ENCODE data around the gene LHX1.

The LHX1 gene

DNA sequence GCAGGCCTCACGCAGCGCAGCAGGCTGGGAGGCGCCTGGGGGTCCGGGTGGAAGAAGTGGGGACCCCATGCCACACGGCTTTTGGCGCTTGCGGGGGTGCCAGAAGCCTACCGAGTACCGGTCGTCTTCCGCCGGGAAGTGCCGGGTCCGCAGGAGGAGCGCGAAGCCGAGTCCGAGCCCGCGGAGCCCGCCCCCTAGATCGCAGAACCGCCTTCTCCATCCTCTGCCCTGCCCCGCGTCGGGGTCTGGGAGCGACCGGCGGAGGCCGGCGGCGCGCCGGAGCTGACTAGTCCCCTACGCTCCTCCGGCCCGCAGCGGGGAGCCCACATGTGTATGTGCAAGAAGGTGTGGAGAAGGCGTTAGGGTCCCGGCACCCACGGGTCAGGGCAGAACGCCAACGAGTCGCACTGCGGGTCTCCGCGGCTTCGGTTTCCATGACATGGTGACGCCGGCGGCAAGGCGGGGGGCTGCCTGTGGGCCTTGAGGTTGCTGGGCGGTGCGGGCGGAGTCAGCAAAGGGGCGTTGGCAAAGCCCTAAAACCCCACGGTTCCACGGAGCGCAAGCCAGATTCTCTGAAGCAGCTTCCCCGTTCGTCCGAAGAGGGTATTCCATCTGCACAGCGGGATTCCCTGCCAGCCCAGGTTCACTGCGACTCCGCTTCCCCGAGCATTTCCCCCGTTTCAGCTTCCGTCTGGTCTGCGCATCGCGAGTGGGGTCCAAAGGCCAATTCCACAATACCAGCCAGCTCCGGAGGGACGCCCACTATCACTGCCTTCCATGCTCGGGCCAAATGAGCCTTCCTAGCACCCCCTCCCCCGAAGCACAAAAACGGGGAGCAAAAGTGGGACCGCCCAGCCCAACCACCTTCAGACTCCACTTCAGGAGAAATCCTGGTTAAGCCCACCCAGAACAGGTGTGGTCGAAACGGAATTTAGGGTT lies 2.3 kb upstream of the LHX1 start:
- no peak overlapping the region for H3K4me3 ChIP-seq (ENCODE audit: low read length)
- TF ChIP-seq, protein P1, sequence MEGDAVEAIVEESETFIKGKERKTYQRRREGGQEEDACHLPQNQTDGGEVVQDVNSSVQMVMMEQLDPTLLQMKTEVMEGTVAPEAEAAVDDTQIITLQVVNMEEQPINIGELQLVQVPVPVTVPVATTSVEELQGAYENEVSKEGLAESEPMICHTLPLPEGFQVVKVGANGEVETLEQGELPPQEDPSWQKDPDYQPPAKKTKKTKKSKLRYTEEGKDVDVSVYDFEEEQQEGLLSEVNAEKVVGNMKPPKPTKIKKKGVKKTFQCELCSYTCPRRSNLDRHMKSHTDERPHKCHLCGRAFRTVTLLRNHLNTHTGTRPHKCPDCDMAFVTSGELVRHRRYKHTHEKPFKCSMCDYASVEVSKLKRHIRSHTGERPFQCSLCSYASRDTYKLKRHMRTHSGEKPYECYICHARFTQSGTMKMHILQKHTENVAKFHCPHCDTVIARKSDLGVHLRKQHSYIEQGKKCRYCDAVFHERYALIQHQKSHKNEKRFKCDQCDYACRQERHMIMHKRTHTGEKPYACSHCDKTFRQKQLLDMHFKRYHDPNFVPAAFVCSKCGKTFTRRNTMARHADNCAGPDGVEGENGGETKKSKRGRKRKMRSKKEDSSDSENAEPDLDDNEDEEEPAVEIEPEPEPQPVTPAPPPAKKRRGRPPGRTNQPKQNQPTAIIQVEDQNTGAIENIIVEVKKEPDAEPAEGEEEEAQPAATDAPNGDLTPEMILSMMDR (conservative IDR thresholded peaks at IDR 0.05; ENCODE audit: low read length): no peak
- no peak for DNase-seq (ENCODE audit: low read depth)

DNA sequence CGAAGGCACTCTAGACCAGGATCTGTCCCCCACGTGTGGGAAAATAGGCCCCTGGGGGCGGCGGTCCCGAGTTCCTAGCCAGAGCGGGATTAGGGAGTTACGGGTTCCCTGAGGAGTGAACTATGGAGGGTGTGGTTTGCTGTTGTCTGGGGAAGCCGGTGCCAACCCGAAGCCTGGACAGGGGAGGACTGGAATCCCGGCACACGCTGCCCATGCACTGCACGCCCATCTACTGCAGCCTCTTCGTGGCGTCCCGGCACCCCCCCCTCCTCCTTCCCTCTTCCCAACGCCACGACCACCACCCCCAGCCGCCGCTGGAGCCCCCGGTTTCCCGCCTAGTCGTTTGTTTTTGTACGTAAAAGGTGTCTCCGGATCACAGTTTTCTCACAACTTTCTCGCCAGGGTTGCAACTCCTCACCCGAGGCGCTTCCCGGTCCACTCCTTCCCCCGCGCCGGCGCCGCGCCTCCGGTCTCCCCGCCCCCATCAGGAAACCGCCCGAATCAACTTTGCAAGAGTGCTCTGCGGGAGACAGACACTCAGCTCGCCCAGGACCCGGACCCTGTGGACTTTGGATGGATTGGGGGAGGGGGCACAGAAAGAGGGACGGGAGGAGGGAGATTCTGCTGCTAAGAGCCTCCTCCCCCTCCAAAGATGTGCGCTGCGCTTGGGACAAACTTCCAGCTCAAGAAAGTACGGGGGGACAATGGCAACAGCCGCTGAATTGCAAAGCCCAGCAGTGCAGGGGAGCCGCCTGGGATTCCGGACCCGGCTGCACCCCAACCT lies 1.4 kb upstream of the LHX1 start:
- no peak for DNase-seq (ENCODE audit: low read depth)
- H3K4me3 ChIP-seq (ENCODE audit: low read length): no peak overlapping the region
- TF ChIP-seq, protein P1 (conservative IDR thresholded peaks at IDR 0.05; ENCODE audit: low read length): no peak

DNA sequence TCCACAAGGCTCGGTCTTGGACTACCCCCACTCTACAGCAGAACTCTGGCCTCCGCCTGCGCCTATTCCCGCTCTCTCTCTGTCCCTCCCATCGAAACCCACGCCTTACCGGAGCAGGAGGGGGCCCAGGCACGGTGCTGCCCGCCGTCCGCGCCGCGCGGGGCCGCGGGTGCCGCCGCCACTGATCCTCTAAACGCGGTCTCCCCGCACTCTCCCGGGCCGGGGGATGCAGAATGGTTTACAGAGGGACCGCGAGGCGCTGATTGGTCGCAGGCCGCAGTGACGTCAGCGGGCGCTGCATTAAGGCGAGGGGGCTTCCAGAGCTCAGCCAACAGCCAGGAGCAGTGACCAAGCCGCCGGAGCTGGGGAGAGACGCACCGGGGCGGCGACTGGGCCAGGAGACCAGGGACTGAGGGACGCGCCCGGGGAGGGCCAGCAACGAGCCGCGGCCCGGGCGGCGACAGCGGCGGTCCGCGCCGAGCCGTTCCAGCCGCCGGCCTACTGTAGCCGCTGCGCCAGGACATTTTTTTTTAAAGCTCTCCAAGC lies 747 bp upstream of the LHX1 start:
- DNase-seq (ENCODE audit: low read depth): no peak
- H3K4me3 ChIP-seq (ENCODE audit: low read length): no peak overlapping the region
- TF ChIP-seq, protein P1 (conservative IDR thresholded peaks at IDR 0.05; ENCODE audit: low read length): no peak

DNA sequence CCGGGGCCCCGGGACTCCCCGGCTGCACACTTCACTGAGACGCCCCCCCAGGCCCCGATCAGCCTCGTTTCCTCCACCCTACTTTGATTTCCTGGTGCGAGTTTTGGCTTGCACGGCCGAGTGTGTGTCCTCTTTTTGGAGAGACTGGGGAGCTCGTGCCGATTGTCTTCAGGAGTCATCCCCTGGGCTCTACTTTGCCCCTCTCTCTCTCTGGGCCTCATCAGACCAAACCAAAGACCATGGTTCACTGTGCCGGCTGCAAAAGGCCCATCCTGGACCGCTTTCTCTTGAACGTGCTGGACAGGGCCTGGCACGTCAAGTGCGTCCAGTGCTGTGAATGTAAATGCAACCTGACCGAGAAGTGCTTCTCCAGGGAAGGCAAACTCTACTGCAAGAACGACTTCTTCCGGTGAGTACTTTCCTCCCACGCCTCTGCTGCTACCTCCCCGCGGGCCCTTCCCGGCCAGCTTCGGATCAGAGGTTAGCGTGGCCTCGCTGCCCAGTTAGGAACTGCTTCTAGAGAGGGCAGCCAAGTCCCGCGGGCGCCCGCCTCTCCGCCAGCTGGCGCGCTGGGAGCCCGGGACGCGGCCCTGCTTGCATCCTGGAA lies 787 bp downstream of the LHX1 start:
- TF ChIP-seq, protein P1 (conservative IDR thresholded peaks at IDR 0.05; ENCODE audit: low read length): no peak
- H3K4me3 ChIP-seq (ENCODE audit: low read length): no peak overlapping the region
- DNase-seq (ENCODE audit: low read depth): no peak

DNA sequence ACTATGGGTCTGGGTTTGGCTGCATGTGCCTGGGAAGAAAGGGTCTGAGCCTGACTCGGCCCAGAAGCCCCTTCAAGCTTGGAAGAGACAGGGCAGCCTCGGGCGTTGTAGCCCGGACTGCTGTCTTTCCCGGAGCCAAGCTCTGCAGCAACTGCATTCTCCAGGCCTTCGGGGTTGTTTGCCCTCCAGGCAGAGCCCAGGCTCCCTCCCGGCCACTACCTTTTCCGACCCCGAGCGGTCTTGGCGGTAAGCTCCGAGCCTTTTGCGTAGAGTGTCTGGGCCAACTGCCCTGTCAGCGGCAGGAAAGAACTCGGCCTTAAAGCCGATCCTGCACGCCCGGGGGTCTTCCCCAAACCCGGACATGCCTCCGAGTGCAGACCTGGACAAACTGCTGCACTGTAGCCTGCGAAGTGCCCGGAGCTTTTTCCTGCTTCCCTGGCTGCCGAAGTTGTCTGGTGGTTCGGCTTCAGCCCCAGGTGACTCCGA lies 1.3 kb downstream of the LHX1 start:
- no peak overlapping the region for H3K4me3 ChIP-seq (ENCODE audit: low read length)
- no peak for DNase-seq (ENCODE audit: low read depth)
- TF ChIP-seq, protein P1 (conservative IDR thresholded peaks at IDR 0.05; ENCODE audit: low read length): no peak

DNA sequence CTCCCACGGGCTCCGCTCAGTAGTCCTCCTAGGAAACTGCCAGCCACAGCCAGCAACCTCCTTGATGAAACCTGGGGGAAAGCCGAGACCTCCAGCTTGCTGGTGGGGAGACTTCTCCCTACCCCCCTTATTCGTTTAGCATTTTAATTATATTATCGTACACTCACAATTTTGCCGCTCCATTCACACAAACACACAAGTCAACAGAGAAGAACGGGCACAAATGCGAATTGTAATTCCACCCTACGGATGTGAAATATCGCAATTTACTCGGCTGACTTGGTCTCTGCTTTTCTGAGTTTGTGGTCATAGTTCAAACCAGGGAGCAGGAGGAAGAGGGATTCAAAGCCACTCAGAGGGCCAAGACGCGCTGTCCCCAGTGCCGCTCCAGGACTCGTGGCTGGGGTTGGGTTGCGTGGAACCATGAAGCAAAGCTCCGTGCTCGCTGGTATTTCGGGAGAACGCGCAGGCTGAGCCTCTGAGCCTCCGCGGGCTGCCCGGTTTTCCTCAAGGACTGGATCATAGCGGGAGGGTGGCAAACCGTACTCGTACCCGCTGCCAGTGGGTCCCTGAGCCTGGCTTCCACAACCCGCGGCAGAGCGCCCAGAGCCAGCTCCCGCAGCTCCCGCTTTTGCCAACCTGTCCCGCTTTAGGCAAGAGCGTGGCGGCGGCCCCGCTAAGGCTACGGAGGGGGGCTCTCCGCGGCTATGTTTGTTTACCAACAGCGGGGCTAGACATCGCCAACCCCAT lies 2.0 kb downstream of the LHX1 start:
- TF ChIP-seq, protein P1 (conservative IDR thresholded peaks at IDR 0.05; ENCODE audit: low read length): no peak
- no peak overlapping the region for H3K4me3 ChIP-seq (ENCODE audit: low read length)
- no peak for DNase-seq (ENCODE audit: low read depth)
